LHCN-M2 (cell line): ENCODE measurements around the gene BRPF3. TPM values are rescaled to one million over a fixed set of nuclear protein-coding genes. Genes with fewer than 3 reads are reported as not detected.

Experiments
- DNase-seq: peaks from one replicate; pipeline ENCODE4 v3.0.0-alpha.2; 2012; ENCODE audit warnings: low read depth
- total RNA-seq: library from RNA; depleted of rRNA; stranded (reverse); fragments of >200 nt; gene quantifications from 2 replicates; pipeline ENCODE4 v1.2.3, GENCODE V29; 2014; rRNA removed

The BRPF3 gene
- total RNA-seq, 1 experiment from 2014 or later, result 12.7 TPM

GRCh38 chr6:36268478-36269275, 72.1 kb downstream of the BRPF3 start:
- no peak for DNase-seq

GRCh38 chr6:36269834-36270705, 73.5 kb downstream of the BRPF3 start, which contains the start of gene PNPLA1:
Gene PNPLA1, plus strand, starts transcription at chr6:36270060. Its CDS starts 400 bp downstream, at chr6:36270460.
- DNase-seq, result no peak

GRCh38 chr6:36272234-36272633, 75.7 kb downstream of the BRPF3 start:
- DNase-seq, result no peak

GRCh38 chr6:36273067-36273466, 76.5 kb downstream of the BRPF3 start:
- no peak for DNase-seq

DNA sequence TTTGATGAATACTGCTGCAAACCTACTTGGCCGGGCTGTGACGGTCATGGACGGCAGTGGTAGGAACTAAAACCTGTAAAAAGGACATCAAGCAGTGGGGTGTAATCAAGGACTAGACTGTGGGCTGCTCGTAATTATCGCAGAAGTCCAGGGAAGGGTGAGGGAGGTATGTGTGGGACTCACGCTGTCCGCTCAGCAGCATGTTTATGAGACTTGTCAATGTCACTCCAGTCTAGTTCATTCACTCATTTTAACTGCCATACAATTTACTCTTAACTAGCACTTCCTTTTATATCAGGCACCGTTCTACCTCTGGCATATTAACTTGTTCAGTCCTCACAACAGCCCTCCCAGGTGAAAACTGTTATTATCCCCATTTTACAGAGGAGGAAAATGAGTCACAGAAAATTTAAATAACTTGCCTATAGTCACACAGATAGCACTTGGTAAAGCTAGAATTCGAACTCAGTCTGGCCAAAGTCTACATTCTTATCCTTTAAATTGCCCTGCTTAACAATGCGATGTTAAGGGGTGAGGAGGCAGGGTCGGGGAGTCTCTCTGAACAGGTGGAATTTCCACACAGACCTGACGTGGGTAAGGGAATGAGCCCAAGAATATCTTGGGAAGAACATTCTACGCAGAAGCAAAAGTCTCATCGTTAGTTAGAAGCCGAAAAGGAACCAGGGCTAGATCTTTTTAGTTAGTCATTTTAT, 77.4 kb downstream of the BRPF3 start:
- no peak for DNase-seq

GRCh38 chr6:36276581-36277536, 80.3 kb downstream of the BRPF3 start:
- DNase-seq, result no peak

- DNase-seq, result no peak
These were observed 81.5 kb downstream of the BRPF3 start for GRCh38 chr6:36277946-36278470.

DNA sequence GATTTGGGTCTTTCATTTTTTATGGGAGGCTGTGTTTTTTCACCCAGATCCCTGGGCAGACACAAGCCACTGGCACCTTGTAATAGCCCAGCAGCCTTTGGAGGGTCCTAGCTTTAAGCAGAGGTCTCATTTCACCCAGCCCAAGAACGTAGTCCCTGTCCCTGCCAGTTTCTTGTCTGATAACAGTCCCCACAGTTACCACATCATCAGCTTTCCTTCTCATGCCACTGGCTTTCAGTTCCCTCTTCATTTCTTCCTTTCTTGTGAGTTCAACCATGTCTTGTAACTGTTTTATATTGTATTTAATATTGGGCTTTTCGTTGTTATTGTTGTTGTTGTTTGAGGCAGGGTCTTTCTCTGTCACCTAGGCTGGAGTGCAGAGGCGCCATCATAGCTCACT, 83.9 kb downstream of the BRPF3 start:
- DNase-seq, result no peak

DNA sequence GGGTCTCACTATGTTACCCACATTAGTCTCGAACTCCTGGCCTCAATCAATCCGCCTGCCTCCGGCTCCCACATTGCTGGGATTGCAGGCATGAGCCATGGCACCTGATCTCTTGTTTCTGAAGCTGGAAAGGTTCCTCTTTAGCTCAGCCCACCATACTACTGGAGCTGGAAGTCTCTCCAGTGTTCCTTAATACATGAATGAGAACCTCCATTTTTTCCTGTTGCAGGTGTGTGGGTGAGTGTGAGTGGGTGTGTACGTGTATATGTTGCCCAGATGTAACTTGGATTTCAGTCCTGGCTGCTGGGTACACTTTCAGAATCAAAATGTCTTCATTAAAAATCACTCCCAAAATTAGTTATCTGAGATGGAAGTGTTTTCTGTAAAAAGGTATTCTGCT, 84.4 kb downstream of the BRPF3 start:
- no peak for DNase-seq

Other genes starting within 250 kb of the BRPF3 start
- not detected in 2 replicates for gene SLC26A8, start 172.1 kb upstream of the BRPF3 start, total RNA-seq
- 46.9 and 53.5 TPM in 2 replicates for gene MAPK14, start 168.9 kb upstream of the BRPF3 start, total RNA-seq
- gene MAPK13, start 66.2 kb upstream of the BRPF3 start, total RNA-seq, result 0.63 and 1.0 TPM in 2 replicates
- gene PNPLA1, start 73.3 kb downstream of the BRPF3 start, total RNA-seq, result not detected in 2 replicates
- gene BNIP5, start 140.1 kb downstream of the BRPF3 start, total RNA-seq, result not detected in 2 replicates
- 0.17 TPM in 1 of 2 replicates, not detected in the other for gene ETV7, start 190.9 kb downstream of the BRPF3 start, total RNA-seq
- gene PXT1, start 246.1 kb downstream of the BRPF3 start, total RNA-seq, result 0.06 TPM in 1 of 2 replicates, not detected in the other
- 46.1 and 47.5 TPM in 2 replicates for gene KCTD20, start 246.3 kb downstream of the BRPF3 start, total RNA-seq